ENCODE results near the gene LRR1.
"Not testable (repeated sequence)": the region's sequence is repeated elsewhere in the genome, so short reads cannot be mapped to it uniquely, and the experiment has no call there.

Gene LRR1

DNA sequence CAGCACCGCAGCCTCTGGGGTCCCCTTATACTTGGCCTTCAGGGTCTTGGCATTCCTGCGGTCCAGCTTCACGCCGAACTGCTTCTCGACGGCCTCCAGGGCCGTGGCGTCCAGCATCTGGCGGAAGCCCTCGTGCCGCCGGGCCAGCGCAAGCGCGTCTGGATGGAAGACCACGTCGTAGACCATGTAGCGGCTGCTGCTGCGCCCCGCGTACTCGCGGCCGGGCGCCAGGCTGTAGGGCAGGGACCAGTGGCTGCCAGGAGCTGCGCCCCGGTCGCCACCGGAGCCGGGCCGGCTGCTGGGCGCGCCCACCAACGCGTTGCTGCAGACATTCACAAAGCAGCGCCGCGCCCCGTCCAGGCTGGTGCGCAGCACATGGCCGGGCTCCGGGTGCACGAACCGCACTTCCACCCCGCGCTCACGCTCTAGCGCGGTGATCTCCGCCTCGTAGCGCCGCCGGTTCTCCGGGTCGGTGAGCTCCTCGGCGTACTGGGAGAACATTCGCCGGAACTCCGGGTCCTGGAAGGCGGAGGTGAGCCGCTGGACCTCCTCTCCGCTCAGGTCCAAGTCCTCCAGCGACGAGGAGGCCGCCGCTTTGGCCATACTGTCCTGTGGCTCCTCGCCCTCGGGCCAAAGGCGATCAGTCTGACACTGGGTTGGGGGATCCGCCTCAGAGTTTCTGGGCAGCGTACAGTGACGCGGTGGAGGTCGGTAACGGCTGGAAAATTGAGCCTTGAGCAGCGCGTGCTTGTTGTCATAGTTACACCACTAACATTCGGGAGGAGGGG, 36.0 kb downstream of the LRR1 start, which contains the start of gene DNAAF2:
TSS of gene DNAAF2 (minus strand) at position 698 of the 788 bp plus-strand sequence. CDS start at position 603, 95 bp downstream.
- peak; percentile 29 for DNase-seq

GRCh38 chr14:49636866-49637265, 38.1 kb downstream of the LRR1 start:
- no peak for DNase-seq

GRCh38 chr14:49637534-49638078, 38.9 kb downstream of the LRR1 start:
- no peak for DNase-seq

- no peak for DNase-seq
Observed at GRCh38 chr14:49640540-49641417, 42.0 kb downstream of the LRR1 start.

DNA sequence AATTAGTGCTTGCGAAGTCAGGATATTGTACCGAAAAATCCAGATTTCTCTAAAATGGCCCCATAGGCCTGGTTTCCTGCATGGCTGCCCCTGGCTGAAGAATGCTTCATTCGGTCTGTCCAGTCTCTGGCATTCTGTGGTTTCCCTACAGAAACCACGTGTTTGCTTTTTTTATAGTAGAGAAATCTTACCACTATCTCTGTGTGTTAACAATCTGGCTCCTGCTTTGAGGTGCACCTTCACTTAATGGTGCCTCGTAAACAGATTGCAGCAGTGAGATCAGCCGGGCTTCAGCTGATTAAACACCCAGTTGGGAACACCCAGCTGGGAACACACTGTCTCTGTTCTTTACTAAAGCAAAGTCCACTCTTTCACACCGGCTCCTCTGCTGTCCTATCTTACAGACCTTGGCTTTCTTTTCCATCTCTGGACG, 43.0 kb downstream of the LRR1 start:
- DNase-seq, result no peak

- DNase-seq, result no peak
Observed at GRCh38 chr14:49642163-49642562, 43.4 kb downstream of the LRR1 start.

- no peak for DNase-seq
Observed at GRCh38 chr14:49653508-49653907, 54.8 kb downstream of the LRR1 start.

- no peak for DNase-seq
Observed at GRCh38 chr14:49654511-49654910, 55.8 kb downstream of the LRR1 start.

DNA sequence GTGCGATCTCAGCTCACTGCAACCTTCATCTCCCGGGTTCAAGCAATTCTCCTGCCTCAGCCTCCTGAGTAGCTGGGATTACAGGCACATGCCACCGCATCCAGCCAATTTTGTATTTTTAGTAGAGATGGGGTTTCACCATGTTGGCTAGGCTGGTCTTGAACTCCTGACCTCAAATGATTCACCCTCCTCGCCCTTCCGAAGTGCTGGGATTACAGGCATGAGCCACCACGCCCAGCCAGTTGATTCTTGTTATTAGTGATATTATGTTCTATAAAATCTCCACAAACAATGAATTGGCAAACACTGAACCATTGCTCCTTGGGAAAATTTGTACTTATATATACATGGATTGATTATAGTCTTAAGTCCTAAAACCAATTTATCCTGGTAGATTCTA, 58.8 kb downstream of the LRR1 start:
- not testable (repeated sequence) for DNase-seq

GRCh38 chr14:49659526-49660455, 61.1 kb downstream of the LRR1 start:
- DNase-seq, result no peak
